Measurements from ENCODE around the gene KCNQ1. TPM values are rescaled to one million over a fixed set of nuclear protein-coding genes. Genes with fewer than 3 reads are reported as not detected.

KCNQ1 gene
- total and polyA plus RNA-seq, 9 of the 15 experiments (the other 6 are each of a cell fraction or from before 2014, with no cell fraction given): 0.44 TPM; not detected in 8

DNA sequence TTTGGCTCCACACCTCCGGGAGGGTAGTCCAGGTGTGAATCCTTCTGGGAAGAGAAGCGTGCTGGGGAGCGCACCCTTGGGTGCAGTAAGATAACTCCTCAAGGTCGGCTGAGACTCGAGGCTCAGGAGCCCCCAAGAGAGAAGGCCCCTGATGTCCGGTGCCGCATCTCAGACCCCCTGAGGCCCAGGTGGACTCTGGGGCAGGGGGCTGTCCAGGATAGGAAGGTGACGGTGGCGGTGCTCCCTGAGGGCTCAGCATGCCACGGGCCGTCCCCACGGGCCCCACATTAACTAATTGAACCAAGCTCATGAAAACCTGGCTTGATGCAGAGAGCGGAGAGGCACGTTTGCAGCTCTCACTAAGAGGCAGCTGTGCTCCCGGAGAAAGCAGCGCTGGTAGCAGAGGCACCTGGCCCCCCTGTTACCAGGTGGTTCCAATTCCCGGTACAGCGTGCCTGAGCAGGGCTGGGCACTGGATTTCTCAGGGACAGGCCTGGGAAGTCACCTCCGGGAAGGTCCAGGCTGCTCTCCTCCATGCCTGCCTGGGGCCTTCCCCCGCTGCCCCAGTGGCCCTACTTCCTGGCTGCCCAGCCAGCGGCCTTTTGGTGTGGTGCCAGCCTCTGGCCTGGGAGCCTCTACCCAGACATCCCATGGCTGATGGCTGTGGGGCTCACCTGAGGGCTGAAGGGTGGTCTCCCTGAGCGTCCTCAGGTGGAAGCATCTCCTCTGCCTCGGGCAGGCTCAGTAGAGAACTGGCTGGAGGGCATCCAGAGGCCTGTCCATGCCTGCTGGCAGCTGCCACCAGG lies 1.1 kb downstream of the KCNQ1 start:
- intact Hi-C loops (cut with micrococcal nuclease): no loop called here
- Histone ChIP-seq H3K4me3 (no peak overlapping the region), H3K9me1 (ENCODE audit: control insufficient read depth, insufficient read depth, low read length) (no peaks in the 10 kb centered on the region), H2AFZ (ENCODE audit: low read depth, low read length) (no peak overlapping the region), H3K4me1 (replicated peaks in 1 of 2; ENCODE audit: control insufficient read depth in 2 of 2, insufficient read depth in 2 of 2, low read length in 2 of 2) (peaks cover 0 to 27% of the 10 kb centered on the region in 2 experiments; a peak in 2 of 5 replicates), H3K9me3 (replicated peaks; ENCODE audit: control insufficient read depth, insufficient read depth, low read depth, low read length) (no peaks in the 10 kb centered on the region), H3K36me3 (ENCODE audit: control insufficient read depth, insufficient read depth, low read length) (no peaks in the 10 kb centered on the region), H3K27me3 (ENCODE audit: control insufficient read depth in 2 of 2, insufficient read depth in 2 of 2, low read length in 2 of 2) (peaks cover 2 to 52% of the 10 kb centered on the region in 2 experiments; a peak in 3 of 5 replicates), H4K20me1 (replicated peaks; ENCODE audit: control insufficient read depth, insufficient read depth, low read length) (peaks cover 12% of the 10 kb centered on the region), H3K27ac (ENCODE audit: extremely low read depth, low read depth, low read length) (no peak overlapping the region), H3K4me2 (ENCODE audit: insufficient read depth, low read length) (no peak overlapping the region), H3K9ac (ENCODE audit: insufficient read depth in 1 of 2, low read depth in 2 of 2, low read length in 2 of 2) (no peak overlapping the region), H3K79me2 (ENCODE audit: control insufficient read depth, insufficient read depth, low read length) (no peaks in the 10 kb centered on the region)
- ATAC-seq (no peak), DNase-seq (ENCODE audit: extremely low read depth in 1 of 4, low spot score in 3 of 4) (no peak), FAIRE-seq (no peak)
- TF ChIP-seq ZNF830 (CRISPR knock-in tag; IDR thresholded peaks at IDR 0.05) (no peak), ZNF586 (CRISPR knock-in tag; conservative IDR thresholded peaks at IDR 0.05) (no peak), PHF8 (IDR thresholded peaks at IDR 0.05; ENCODE audit: borderline replicate concordance, low read length) (no peak), NR3C1 (CRISPR knock-in tag; IDR thresholded peaks at IDR 0.05) (no peak), NFE2L1 (tag; IDR thresholded peaks at IDR 0.05; ENCODE audit: borderline replicate concordance, low read depth) (no peak), PRPF4 (IDR thresholded peaks at IDR 0.05; ENCODE audit: insufficient read depth, low read depth, low read length, poor library complexity, severe bottlenecking) (no peak), ZNF253 (CRISPR knock-in tag; conservative IDR thresholded peaks at IDR 0.05) (no peak), MAFF (IDR thresholded peaks at IDR 0.05; ENCODE audit: low read length) (no peak)
- TF ChIP-seq, protein P1, sequence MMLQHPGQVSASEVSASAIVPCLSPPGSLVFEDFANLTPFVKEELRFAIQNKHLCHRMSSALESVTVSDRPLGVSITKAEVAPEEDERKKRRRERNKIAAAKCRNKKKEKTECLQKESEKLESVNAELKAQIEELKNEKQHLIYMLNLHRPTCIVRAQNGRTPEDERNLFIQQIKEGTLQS (IDR thresholded peaks at IDR 0.05): no peak
- TF ChIP-seq, protein P1 (CRISPR knock-in tag; conservative IDR thresholded peaks at IDR 0.05): no peak
- TF ChIP-seq, protein P2, sequence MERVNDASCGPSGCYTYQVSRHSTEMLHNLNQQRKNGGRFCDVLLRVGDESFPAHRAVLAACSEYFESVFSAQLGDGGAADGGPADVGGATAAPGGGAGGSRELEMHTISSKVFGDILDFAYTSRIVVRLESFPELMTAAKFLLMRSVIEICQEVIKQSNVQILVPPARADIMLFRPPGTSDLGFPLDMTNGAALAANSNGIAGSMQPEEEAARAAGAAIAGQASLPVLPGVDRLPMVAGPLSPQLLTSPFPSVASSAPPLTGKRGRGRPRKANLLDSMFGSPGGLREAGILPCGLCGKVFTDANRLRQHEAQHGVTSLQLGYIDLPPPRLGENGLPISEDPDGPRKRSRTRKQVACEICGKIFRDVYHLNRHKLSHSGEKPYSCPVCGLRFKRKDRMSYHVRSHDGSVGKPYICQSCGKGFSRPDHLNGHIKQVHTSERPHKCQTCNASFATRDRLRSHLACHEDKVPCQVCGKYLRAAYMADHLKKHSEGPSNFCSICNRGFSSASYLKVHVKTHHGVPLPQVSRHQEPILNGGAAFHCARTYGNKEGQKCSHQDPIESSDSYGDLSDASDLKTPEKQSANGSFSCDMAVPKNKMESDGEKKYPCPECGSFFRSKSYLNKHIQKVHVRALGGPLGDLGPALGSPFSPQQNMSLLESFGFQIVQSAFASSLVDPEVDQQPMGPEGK (CRISPR knock-in tag; IDR thresholded peaks at IDR 0.05; ENCODE audit: borderline replicate concordance): no peak
- TF ChIP-seq, protein P3, sequence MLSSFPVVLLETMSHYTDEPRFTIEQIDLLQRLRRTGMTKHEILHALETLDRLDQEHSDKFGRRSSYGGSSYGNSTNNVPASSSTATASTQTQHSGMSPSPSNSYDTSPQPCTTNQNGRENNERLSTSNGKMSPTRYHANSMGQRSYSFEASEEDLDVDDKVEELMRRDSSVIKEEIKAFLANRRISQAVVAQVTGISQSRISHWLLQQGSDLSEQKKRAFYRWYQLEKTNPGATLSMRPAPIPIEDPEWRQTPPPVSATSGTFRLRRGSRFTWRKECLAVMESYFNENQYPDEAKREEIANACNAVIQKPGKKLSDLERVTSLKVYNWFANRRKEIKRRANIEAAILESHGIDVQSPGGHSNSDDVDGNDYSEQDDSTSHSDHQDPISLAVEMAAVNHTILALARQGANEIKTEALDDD (IDR thresholded peaks at IDR 0.05): no peak
- TF ChIP-seq, protein P4, sequence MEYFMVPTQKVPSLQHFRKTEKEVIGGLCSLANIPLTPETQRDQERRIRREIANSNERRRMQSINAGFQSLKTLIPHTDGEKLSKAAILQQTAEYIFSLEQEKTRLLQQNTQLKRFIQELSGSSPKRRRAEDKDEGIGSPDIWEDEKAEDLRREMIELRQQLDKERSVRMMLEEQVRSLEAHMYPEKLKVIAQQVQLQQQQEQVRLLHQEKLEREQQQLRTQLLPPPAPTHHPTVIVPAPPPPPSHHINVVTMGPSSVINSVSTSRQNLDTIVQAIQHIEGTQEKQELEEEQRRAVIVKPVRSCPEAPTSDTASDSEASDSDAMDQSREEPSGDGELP (CRISPR knock-in tag; IDR thresholded peaks at IDR 0.05; ENCODE audit: borderline replicate concordance): no peak
- POLR2A ChIA-PET: interaction anchor here (0.6 to 0.8 kb wide), 3 partner anchors 79 to 471 kb away, joined by 3 read pairs; no protein-coding TSS in a partner anchor
- in situ Hi-C loops (cut with MboI): no loop called here
- CTCF ChIA-PET (ENCODE audit: low intra/inter-chr PET ratio): no interaction called here
- BruUV-seq (replicated peaks): no TSS peak
- WGBS (ENCODE audit: insufficient coverage, low coverage, missing lambda C conversion rate): 4% methylated on average over 21 of the region's 23 CpGs
